HepG2 (cell line): ENCODE results near the gene PLCG1. TPM values are rescaled to one million over a fixed set of nuclear protein-coding genes. Genes with fewer than 3 reads are reported as not detected.
"Not testable (repeated sequence)": the region's sequence is repeated elsewhere in the genome, so short reads cannot be mapped to it uniquely, and the experiment has no call there.

Source experiments
- ATAC-seq: fragments of 200-7000 bp; cut with Tn5 transposase; 3 replicates; pipeline ENCODE4 v1.9.1; 2020; ENCODE audit warnings: mild to moderate bottlenecking, moderate library complexity
- BruUV-seq: library from RNA; stranded (reverse); fragments of 400-500 nt; replicated peaks from 2 replicates; lab custom pipeline; 2021; lab: Mats Ljungman, UMichigan
- CTCF ChIA-PET: fragments of 300-600 bp; formaldehyde crosslinking; extraction: SDS; loops from one replicate; lab custom pipeline; 2021; ENCODE audit warnings: low total read pairs, inconsistent platforms, low intra/inter-chr PET ratio; lab: Yijun Ruan, JAX
- POLR2A ChIA-PET: fragments of 350-600 bp; sonication (Branson Sonifier 250); formaldehyde crosslinking; loops from one replicate; lab custom pipeline; 2020; ENCODE audit warnings: antibody characterized with exemption, inconsistent platforms; lab: Yijun Ruan, JAX
- DNase-seq: peaks from one replicate; pipeline ENCODE4 v3.0.0-alpha.2; 2015; ENCODE audit warnings: low spot score
- FAIRE-seq: peaks from 3 replicates; lab custom pipeline; 2011; peaks lifted over from hg19 to GRCh38; lab: Jason Lieb, UNC
- H2AFZ ChIP-seq: one replicate; pipeline ENCODE4 v1.6.1; 2011; ENCODE audit warnings: low read length, inconsistent platforms
- H3K27ac ChIP-seq: fragments of 300-600 bp; 3 replicates; pipeline ENCODE4 v1.8.0; 2011; ENCODE audit warnings: mixed run types, mild to moderate bottlenecking, mixed read lengths, low read length, inconsistent platforms; ENCODE audit not compliant: insufficient read depth; ENCODE audit errors: extremely low read length
- H3K27me3 ChIP-seq, 2 experiments: fragments of 200-600 bp in 1 of 2; 2 replicates in 1 of 2; 3 replicates in 1 of 2; pipeline versions ENCODE4 v1.6.0 to v1.8.0; 2011; ENCODE audit warnings: low read length in 2 of 2, mild to moderate bottlenecking in 2 of 2, moderate library complexity in 2 of 2, inconsistent platforms in 1 of 2; ENCODE audit not compliant: insufficient read depth in 2 of 2, control insufficient read depth in 1 of 2
- H3K36me3 ChIP-seq, 2 experiments: fragments of 200-600 bp in 1 of 2; replicated peaks in 1 of 2; 2 replicates in 1 of 2; 3 replicates in 1 of 2; pipeline versions ENCODE4 v1.5.1 to v1.8.0; 2011; ENCODE audit warnings: low read length in 2 of 2, inconsistent platforms in 1 of 2; ENCODE audit not compliant: insufficient read depth in 2 of 2, control insufficient read depth in 1 of 2
- H3K4me1 ChIP-seq: 2 replicates; pipeline ENCODE4 v1.5.1; 2012; ENCODE audit warnings: low read length, inconsistent platforms; ENCODE audit not compliant: insufficient read depth
- H3K4me2 ChIP-seq: 2 replicates; pipeline ENCODE4 v1.6.0; 2011; ENCODE audit warnings: low read depth, low read length, inconsistent platforms
- H3K4me3 ChIP-seq, 3 experiments: fragments of 200-600 bp in 1 of 3; sonication (generic), shearing (Covaris generic) in 1 of 3; replicated peaks in 1 of 3; 2 replicates each; pipeline ENCODE4 v1.5.1; 2011 to 2016; ENCODE audit warnings: low read length in 3 of 3, inconsistent platforms in 2 of 3, low read depth in 2 of 3, mild to moderate bottlenecking in 2 of 3, control low read depth in 1 of 3, mixed read lengths in 1 of 3; ENCODE audit not compliant: insufficient read depth in 1 of 3
- H3K79me2 ChIP-seq: one replicate; pipeline ENCODE4 v1.6.1; 2011; ENCODE audit warnings: low read length, inconsistent platforms; ENCODE audit not compliant: insufficient read depth
- H3K9ac ChIP-seq: 2 replicates; pipeline ENCODE4 v1.6.0; 2011; ENCODE audit warnings: mild to moderate bottlenecking, low read depth, low read length, inconsistent platforms; ENCODE audit not compliant: insufficient read depth
- H3K9me3 ChIP-seq: 2 replicates; pipeline ENCODE4 v1.5.1; 2012; ENCODE audit warnings: mild to moderate bottlenecking, low read length
- H4K20me1 ChIP-seq: 2 replicates; pipeline ENCODE4 v1.6.0; 2011; ENCODE audit warnings: inconsistent platforms, mild to moderate bottlenecking, low read length, moderate library complexity; ENCODE audit not compliant: insufficient read depth
- RBM22 ChIP-seq: fragments of 200-400 bp; formaldehyde crosslinking; optimal IDR thresholded peaks from 2 replicates; pipeline ENCODE3; 2017; ENCODE audit warnings: mild to moderate bottlenecking, low read length, moderate library complexity
- SAFB2 ChIP-seq: sonication (generic); formaldehyde crosslinking; IDR thresholded peaks from 2 replicates; pipeline ENCODE4 v1.5.1; 2020; ENCODE audit warnings: missing genetic modification reagents, low read depth, mild to moderate bottlenecking, borderline replicate concordance
- WGBS: methylation state at CpG from one replicate; pipeline ENCODE4 v1.1.6; 2017; ENCODE audit warnings: low lambda C conversion rate; 5-methylcytosine and 5-hydroxymethylcytosine counted together
- in situ Hi-C: cut with HindIII; loops from 2 replicates; pipeline ENCODE4 v1.10.0; 2017; ENCODE audit warnings: low pct_unique_long_range_greater_than_20kb; ENCODE audit not compliant: extremely low pct_ligation_motif_present
- intact Hi-C: fragments of 100-400 bp; cut with micrococcal nuclease; formaldehyde crosslinking; loops from one replicate; pipeline ENCODE4 v1.10.0; 2022; ENCODE audit not compliant: unreplicated experiment
- polyA plus RNA-seq, 8 experiments: library from polyadenylated mRNA; depleted of rRNA in 3 of 8; stranded (reverse) in 7 of 8; unstranded in 1 of 8; fragments of >200 nt; fragmentation: Illumina TruSeq in 4 of 8; extraction: Trizol in 4 of 8; gene quantifications; 2 replicates each; pipeline versions ENCODE4 v1.2.1 to v1.2.3, GENCODE V29; 2011 to 2016; ENCODE audit warnings: low read depth in 4 of 8, missing spikeins in 1 of 8, mixed read lengths in 1 of 8; ENCODE audit not compliant: insufficient read depth in 1 of 8
- total RNA-seq, 5 experiments: library from RNA; depleted of rRNA; stranded (reverse); fragments of >200 nt; fragmentation: Illumina TruSeq; extraction: Trizol; gene quantifications; 2 replicates each; pipeline ENCODE4 v1.2.3, GENCODE V29; 2016; ENCODE audit warnings: low read depth in 1 of 5

Gene PLCG1
- total and polyA plus RNA-seq, 2 of the 13 experiments (the other 11 are each of a cell fraction or from before 2014, with no cell fraction given): 85.3 to 158 TPM

DNA sequence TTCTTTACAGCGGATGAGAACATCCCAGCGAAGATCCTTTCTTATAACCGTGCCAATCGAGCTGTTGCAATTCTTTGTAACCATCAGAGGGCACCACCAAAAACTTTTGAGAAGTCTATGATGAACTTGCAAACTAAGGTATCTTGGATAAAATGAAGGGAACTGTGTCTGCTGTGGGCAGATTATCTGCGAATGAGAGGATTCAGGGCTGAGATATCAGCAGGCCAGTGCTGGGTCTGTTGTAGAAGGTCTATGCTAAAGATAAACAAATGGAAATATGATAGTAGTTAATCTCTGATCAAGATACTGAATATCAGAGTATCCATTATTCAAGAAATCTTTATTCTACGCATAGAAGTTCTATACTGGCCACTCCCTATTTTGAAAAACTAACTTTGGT, 19.2 kb upstream of the PLCG1 start:
- H3K27me3 ChIP-seq, H3K4me1 ChIP-seq, FAIRE-seq, H3K27ac ChIP-seq, H3K9ac ChIP-seq, H3K4me3 ChIP-seq, H4K20me1 ChIP-seq, in situ Hi-C loops, ATAC-seq, H2AFZ ChIP-seq, intact Hi-C loops, BruUV-seq, DNase-seq, H3K79me2 ChIP-seq, POLR2A ChIA-PET, CTCF ChIA-PET, H3K4me2 ChIP-seq, H3K9me3 ChIP-seq: not testable (repeated sequence)
- peaks cover 58 to 89% of the 10 kb centered on the region in 2 experiments for H3K36me3 ChIP-seq
- WGBS: 93% methylated on average over 6 of the region's 6 CpGs

DNA sequence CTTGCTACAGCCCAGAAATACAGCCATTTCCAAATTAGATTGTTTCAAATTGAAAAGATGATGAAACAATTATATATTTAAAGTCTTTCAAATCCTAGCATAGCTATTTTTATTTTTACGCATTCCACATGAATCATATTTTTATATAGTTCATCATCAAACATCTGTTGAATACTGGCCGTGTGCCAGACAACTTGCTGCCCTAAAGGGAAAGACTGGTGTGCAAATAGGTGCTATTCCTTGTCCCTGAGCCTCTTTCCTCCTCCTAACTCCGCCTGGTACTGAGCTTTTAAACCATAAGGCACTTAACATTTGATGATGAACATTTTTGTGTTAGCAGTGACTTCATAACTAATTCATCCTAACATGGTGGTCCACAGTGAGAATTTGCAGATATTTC, 18.7 kb upstream of the PLCG1 start:
- no peak for TF ChIP-seq SAFB2
- TF ChIP-seq RBM22: peak; percentile 72
- TF ChIP-seq, all 625 proteins: peak for 1
- ATAC-seq: no peak
- no peak overlapping the region for H3K4me3 ChIP-seq
- no peak overlapping the region for H3K27ac ChIP-seq
- CTCF ChIA-PET: no interaction called here
- H3K4me2 ChIP-seq: no peak overlapping the region
- no peak overlapping the region for H3K9ac ChIP-seq
- BruUV-seq: TSS peak; percentile 32
- H3K27me3 ChIP-seq: no peaks in the 10 kb centered on the region
- H3K79me2 ChIP-seq: no peaks in the 10 kb centered on the region
- POLR2A ChIA-PET: no interaction called here
- H4K20me1 ChIP-seq: no peaks in the 10 kb centered on the region
- no peak for FAIRE-seq
- in situ Hi-C loops: no loop called here
- intact Hi-C loops: no loop called here
- H2AFZ ChIP-seq: no peak overlapping the region
- no peaks in the 10 kb centered on the region for H3K9me3 ChIP-seq
- H3K4me1 ChIP-seq: peaks cover 7% of the 10 kb centered on the region; the same call in 1 of the 2 replicates
- no peak for DNase-seq
- WGBS: 95% methylated on average over 3 of the region's 3 CpGs
- H3K36me3 ChIP-seq: peaks cover 56 to 87% of the 10 kb centered on the region in 2 experiments
